Measurements from ENCODE around the gene BACH2.

The BACH2 gene

DNA sequence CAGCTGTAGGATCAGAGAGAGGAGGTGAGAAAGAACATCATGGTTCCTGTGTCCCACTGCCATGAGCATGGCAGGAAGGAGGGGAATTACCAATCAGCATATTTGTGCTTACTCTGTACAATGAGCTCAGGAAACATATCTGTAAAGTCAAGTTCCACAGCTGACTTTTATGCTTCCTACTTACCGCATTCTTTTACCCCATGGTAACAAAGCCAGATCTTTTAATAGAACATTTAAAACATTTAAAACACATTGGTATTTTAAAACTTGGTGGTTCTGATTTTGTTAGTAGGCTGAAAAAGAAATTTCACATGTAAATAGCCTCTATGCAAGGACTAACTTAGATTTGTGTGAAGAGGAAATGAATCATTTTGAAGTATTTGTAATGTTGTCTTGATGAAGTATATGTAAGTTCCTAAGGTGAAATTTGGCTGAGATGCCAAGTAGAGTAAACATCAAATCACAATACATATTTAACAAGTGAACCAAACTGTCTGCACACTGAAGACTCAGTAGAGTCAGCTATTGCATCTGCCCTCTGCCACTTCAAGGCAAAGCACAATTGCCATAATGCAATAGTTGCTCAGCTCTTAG is 287.6 kb downstream of the BACH2 start:
- H3K4me2 ChIP-seq (ENCODE audit: low read length) = no peak overlapping the region
- no peaks in the 10 kb centered on the region for H3K4me1 ChIP-seq (ENCODE audit: control insufficient read depth, low read length)
- H3K27me3 ChIP-seq (ENCODE audit: control insufficient read depth, low read length) = no peaks in the 10 kb centered on the region
- no peak overlapping the region for H3K27ac ChIP-seq (ENCODE audit: low read depth, low read length)
- H3K79me2 ChIP-seq (ENCODE audit: control insufficient read depth, low read length) = peaks cover 55% of the 10 kb centered on the region
- H3F3A ChIP-seq (ENCODE audit: control insufficient read depth, insufficient read depth) = peaks cover 22% of the 10 kb centered on the region; the same call in 1 of the 2 replicates
- H3K4me3 ChIP-seq (ENCODE audit: low read length) = no peak overlapping the region
- no peaks in the 10 kb centered on the region for H3K9me2 ChIP-seq (replicated peaks; ENCODE audit: control insufficient read depth, low read length)
- H3K9me3 ChIP-seq (ENCODE audit: control insufficient read depth, insufficient read depth, low read length) = no peaks in the 10 kb centered on the region
- no peak for TF ChIP-seq EZH2phosphoT487 (IDR thresholded peaks at IDR 0.05; ENCODE audit: borderline replicate concordance, low read length)
- no peak for TF ChIP-seq CTCF (IDR thresholded peaks at IDR 0.05; ENCODE audit: low read depth, low read length, poor library complexity, severe bottlenecking)
- peaks cover 90% of the 10 kb centered on the region for H3K36me3 ChIP-seq (ENCODE audit: control insufficient read depth, low read length)
- H4K20me1 ChIP-seq (ENCODE audit: control insufficient read depth, insufficient read depth, low read depth, low read length) = peaks cover 5% of the 10 kb centered on the region; the same call in 1 of the 2 replicates

- Histone ChIP-seq H3K79me2 (ENCODE audit: control insufficient read depth, low read length) (peaks cover 62% of the 10 kb centered on the region), H3K36me3 (ENCODE audit: control insufficient read depth, low read length) (peaks cover 93% of the 10 kb centered on the region), H3K27ac (ENCODE audit: low read depth, low read length) (no peak overlapping the region), H3K4me3 (ENCODE audit: low read length) (no peak overlapping the region), H3K9me3 (ENCODE audit: control insufficient read depth, insufficient read depth, low read length) (no peaks in the 10 kb centered on the region), H3K4me1 (ENCODE audit: control insufficient read depth, low read length) (no peaks in the 10 kb centered on the region), H3F3A (ENCODE audit: control insufficient read depth, insufficient read depth) (peaks cover 21% of the 10 kb centered on the region; the same call in 1 of the 2 replicates), H4K20me1 (ENCODE audit: control insufficient read depth, insufficient read depth, low read depth, low read length) (peaks cover 5% of the 10 kb centered on the region; the same call in 1 of the 2 replicates), H3K9me2 (replicated peaks; ENCODE audit: control insufficient read depth, low read length) (no peaks in the 10 kb centered on the region), H3K4me2 (ENCODE audit: low read length) (no peak overlapping the region), H3K27me3 (ENCODE audit: control insufficient read depth, low read length) (no peaks in the 10 kb centered on the region)
- TF ChIP-seq CTCF (IDR thresholded peaks at IDR 0.05; ENCODE audit: low read depth, low read length, poor library complexity, severe bottlenecking) = no peak
- no peak for TF ChIP-seq EZH2phosphoT487 (IDR thresholded peaks at IDR 0.05; ENCODE audit: borderline replicate concordance, low read length)
These were observed 288.3 kb downstream of the BACH2 start for GRCh38 chr6:90008189-90008907.

DNA sequence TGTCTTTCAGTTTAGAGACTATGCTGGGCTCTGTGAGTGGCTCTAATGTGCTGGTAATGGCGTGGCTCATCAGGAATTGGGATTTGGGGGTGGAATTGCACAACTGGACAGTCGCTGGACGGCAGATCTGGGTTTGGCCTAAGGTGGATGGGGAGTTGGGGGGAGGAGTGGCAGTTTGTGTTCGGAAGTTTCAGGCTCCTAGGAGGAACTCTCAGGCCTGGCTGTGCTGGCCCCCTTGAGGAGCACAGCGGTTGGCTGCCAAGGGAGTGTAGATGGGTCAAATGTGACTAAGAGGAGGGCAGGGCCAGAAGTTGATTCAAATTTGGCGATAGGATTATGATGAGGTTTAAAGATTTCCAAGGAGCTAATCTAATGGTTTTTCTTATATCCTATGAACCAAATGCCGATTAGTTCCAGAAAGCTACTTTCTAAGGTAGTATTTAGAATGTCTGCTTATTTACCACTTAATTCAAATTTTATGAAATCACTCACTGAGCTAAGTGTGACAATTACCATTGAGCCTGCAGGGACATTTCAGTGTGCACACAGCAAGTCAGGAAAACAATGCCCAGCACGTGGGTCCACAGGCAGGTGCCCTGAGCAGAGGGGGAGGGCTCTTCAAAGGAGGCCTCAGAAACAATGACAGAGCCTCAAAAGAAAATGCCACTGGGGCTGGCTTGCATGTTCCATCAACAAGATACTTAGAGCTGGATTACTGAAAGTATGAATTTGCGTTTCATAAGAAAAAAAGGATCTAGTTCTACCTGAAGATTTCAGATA is 291.4 kb downstream of the BACH2 start:
- H3K4me2 ChIP-seq (ENCODE audit: low read length) = no peak overlapping the region
- peaks cover 5% of the 10 kb centered on the region; the same call in 1 of the 2 replicates for H4K20me1 ChIP-seq (ENCODE audit: control insufficient read depth, insufficient read depth, low read depth, low read length)
- H3K27me3 ChIP-seq (ENCODE audit: control insufficient read depth, low read length) = no peaks in the 10 kb centered on the region
- peaks cover 17% of the 10 kb centered on the region for H3F3A ChIP-seq (ENCODE audit: control insufficient read depth, insufficient read depth)
- TF ChIP-seq EZH2phosphoT487 (IDR thresholded peaks at IDR 0.05; ENCODE audit: borderline replicate concordance, low read length) = no peak
- TF ChIP-seq CTCF (IDR thresholded peaks at IDR 0.05; ENCODE audit: low read depth, low read length, poor library complexity, severe bottlenecking) = no peak
- H3K4me3 ChIP-seq (ENCODE audit: low read length) = no peak overlapping the region
- H3K27ac ChIP-seq (ENCODE audit: low read depth, low read length) = no peak overlapping the region
- no peaks in the 10 kb centered on the region for H3K9me3 ChIP-seq (ENCODE audit: control insufficient read depth, insufficient read depth, low read length)
- no peaks in the 10 kb centered on the region for H3K4me1 ChIP-seq (ENCODE audit: control insufficient read depth, low read length)
- peaks cover 98% of the 10 kb centered on the region for H3K36me3 ChIP-seq (ENCODE audit: control insufficient read depth, low read length)
- no peaks in the 10 kb centered on the region for H3K9me2 ChIP-seq (replicated peaks; ENCODE audit: control insufficient read depth, low read length)
- peaks cover 76% of the 10 kb centered on the region for H3K79me2 ChIP-seq (ENCODE audit: control insufficient read depth, low read length)
